Stimulated activated naive CD4-positive, alpha-beta T cell treated with Interleukin-2 at 50 U/mL for 16 hours (primary cell): ENCODE data around the gene EML3.
"Not testable (repeated sequence)": the region's sequence is repeated elsewhere in the genome, so short reads cannot be mapped to it uniquely, and the experiment has no call there.

ENCODE experiments used
- DNase-seq: peaks from one replicate; lab custom pipeline; 2025; lab: John Stamatoyannopoulos, UW

The EML3 gene

GRCh38 chr11:62599069-62599696 lies 13.4 kb downstream of the EML3 start:
- peak; percentile 95 for DNase-seq

- no peak for DNase-seq
Observed at GRCh38 chr11:62595124-62595523, 17.5 kb downstream of the EML3 start.

- peak; percentile 72 for DNase-seq
Observed at GRCh38 chr11:62593434-62594044, 19.0 kb downstream of the EML3 start.

GRCh38 chr11:62592989-62593421 lies 19.6 kb downstream of the EML3 start:
- DNase-seq: no peak

GRCh38 chr11:62592146-62592815 lies 20.3 kb downstream of the EML3 start:
- no peak for DNase-seq

GRCh38 chr11:62591448-62592145 lies 21.0 kb downstream of the EML3 start, which contains the start of gene TUT1:
Gene TUT1, minus strand, starts transcription at chr11:62591523. Its CDS starts 38 bp downstream, at chr11:62591485.
- DNase-seq: peak; percentile 96

GRCh38 chr11:62588966-62589637 lies 23.5 kb downstream of the EML3 start:
- no peak for DNase-seq

- DNase-seq: not testable (repeated sequence)
Observed at GRCh38 chr11:62585356-62585755, 27.2 kb downstream of the EML3 start.

- not testable (repeated sequence) for DNase-seq
Observed at GRCh38 chr11:62581735-62582134, 30.8 kb downstream of the EML3 start.

- DNase-seq: no peak
Observed at GRCh38 chr11:62580959-62581715, 31.4 kb downstream of the EML3 start.

GRCh38 chr11:62579252-62579651 lies 33.3 kb downstream of the EML3 start:
- DNase-seq: no peak

- DNase-seq: no peak
Observed at GRCh38 chr11:62578541-62578940, 34.0 kb downstream of the EML3 start.

- no peak for DNase-seq
Observed at GRCh38 chr11:62577046-62577714, 35.4 kb downstream of the EML3 start.

- DNase-seq: no peak
Observed at GRCh38 chr11:62575837-62576236, 36.7 kb downstream of the EML3 start.

GRCh38 chr11:62575156-62575555 lies 37.4 kb downstream of the EML3 start:
- no peak for DNase-seq

- DNase-seq: no peak
Observed at GRCh38 chr11:62574363-62575071, 38.1 kb downstream of the EML3 start.

- peak; percentile 98 for DNase-seq
Observed at GRCh38 chr11:62573592-62574362, 38.8 kb downstream of the EML3 start, which contains the start of gene EEF1G. Gene EEF1G, minus strand, starts transcription at chr11:62573891. Its CDS starts 49 bp downstream, at chr11:62573842.

- DNase-seq: peak; percentile 23
Observed at GRCh38 chr11:62573006-62573591, 39.5 kb downstream of the EML3 start.

GRCh38 chr11:62572431-62572830 lies 40.1 kb downstream of the EML3 start:
- DNase-seq: no peak
